GM12872 (cell line): ENCODE measurements around the gene PCNX4.

Experiments
- TF ChIP-seq, protein P1 (sequence below): IDR thresholded peaks from 3 replicates; pipeline ENCODE4 v1.5.1; 2011; ENCODE audit warnings: low read depth, mild to moderate bottlenecking, low read length, moderate library complexity; ENCODE audit not compliant: insufficient read depth

The PCNX4 gene

GRCh38 chr14:60175255-60175902 lies 83.7 kb downstream of the PCNX4 start:
- TF ChIP-seq, protein P1, sequence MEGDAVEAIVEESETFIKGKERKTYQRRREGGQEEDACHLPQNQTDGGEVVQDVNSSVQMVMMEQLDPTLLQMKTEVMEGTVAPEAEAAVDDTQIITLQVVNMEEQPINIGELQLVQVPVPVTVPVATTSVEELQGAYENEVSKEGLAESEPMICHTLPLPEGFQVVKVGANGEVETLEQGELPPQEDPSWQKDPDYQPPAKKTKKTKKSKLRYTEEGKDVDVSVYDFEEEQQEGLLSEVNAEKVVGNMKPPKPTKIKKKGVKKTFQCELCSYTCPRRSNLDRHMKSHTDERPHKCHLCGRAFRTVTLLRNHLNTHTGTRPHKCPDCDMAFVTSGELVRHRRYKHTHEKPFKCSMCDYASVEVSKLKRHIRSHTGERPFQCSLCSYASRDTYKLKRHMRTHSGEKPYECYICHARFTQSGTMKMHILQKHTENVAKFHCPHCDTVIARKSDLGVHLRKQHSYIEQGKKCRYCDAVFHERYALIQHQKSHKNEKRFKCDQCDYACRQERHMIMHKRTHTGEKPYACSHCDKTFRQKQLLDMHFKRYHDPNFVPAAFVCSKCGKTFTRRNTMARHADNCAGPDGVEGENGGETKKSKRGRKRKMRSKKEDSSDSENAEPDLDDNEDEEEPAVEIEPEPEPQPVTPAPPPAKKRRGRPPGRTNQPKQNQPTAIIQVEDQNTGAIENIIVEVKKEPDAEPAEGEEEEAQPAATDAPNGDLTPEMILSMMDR: no peak

DNA sequence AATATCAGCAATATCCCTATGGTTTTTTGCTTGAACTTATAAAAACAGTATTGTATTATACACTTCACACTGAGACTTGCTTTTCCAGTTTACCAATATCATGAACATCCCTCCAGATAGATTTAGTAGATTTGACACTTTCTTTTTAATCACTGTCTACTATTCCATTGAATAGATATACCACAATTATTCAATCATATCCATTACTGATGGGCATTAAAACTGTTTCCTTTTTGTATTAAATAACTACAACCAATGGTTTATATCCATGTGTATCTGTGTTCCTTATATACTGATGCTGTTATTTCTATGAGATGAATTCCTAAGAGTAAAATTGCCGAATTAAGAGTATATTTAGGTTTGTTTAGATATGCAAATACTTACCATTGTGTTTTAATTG lies 86.4 kb downstream of the PCNX4 start:
- TF ChIP-seq, protein P1: no peak

GRCh38 chr14:60178820-60179219 lies 87.1 kb downstream of the PCNX4 start:
- TF ChIP-seq, protein P1: no peak

GRCh38 chr14:60179431-60179869 lies 87.7 kb downstream of the PCNX4 start:
- TF ChIP-seq, protein P1: no peak

DNA sequence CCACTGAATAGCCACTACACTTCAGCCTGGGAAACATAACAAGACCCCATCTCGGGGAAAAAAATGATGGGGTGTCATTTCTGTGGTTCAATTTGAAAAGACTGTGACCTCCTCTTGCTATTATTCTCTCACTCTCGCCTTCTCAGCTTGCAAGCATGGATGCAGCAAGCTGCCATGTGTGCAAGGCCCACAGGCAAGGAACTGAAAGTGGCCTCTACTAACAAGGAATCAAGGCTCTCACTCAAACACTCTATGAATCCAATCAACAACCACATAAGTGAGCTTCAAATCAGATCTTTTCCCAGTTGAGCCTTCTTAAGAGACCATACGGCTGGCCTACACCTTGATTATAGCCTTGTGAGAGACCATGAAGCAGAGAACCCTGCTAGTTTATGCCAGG lies 91.4 kb downstream of the PCNX4 start:
- TF ChIP-seq, protein P1: no peak

GRCh38 chr14:60183741-60184140 lies 92.0 kb downstream of the PCNX4 start:
- TF ChIP-seq, protein P1: no peak

- TF ChIP-seq, protein P1: peak; percentile 43; the same call in 2 of the 3 replicates
These were observed 92.6 kb downstream of the PCNX4 start for GRCh38 chr14:60184146-60184904.
